Measurements from ENCODE around the gene CA9.
A peak's percentile ranks its signal among the peaks of the same experiment; 100 is the strongest.

Gene CA9

GRCh38 chr9:35679766-35680330, 6.1 kb downstream of the CA9 start:
- Histone ChIP-seq H3K9me3 (ENCODE audit: low read depth, low read length) (no peaks in the 10 kb centered on the region), H3K4me3 (no peak overlapping the region), H3K9ac (ENCODE audit: insufficient read length) (no peak overlapping the region), H3K36me3 (ENCODE audit: insufficient read depth, low read length) (peaks cover 19% of the 10 kb centered on the region; the same call in 1 of the 2 replicates), H3K27ac (no peak overlapping the region)
- DNase-seq (ENCODE audit: low read depth, low spot score): no peak
- no peak for TF ChIP-seq POLR2AphosphoS5 (IDR thresholded peaks at IDR 0.05; ENCODE audit: borderline replicate concordance, low read depth, low read length)
- TF ChIP-seq FOXP2 (optimal IDR thresholded peaks at IDR 0.05; ENCODE audit: control extremely low read depth, extremely low read length, insufficient read depth): no peak
- TF ChIP-seq EZH2 (IDR thresholded peaks at IDR 0.05): no peak

- TF ChIP-seq EZH2 (IDR thresholded peaks at IDR 0.05) (no peak), POLR2AphosphoS5 (IDR thresholded peaks at IDR 0.05; ENCODE audit: borderline replicate concordance, low read depth, low read length) (peak; percentile 14; the same call in 1 of the 2 replicates)
- H3K27ac ChIP-seq: no peak overlapping the region
- H3K36me3 ChIP-seq (ENCODE audit: insufficient read depth, low read length): peaks cover 22% of the 10 kb centered on the region; the same call in 1 of the 2 replicates
- H3K4me3 ChIP-seq: no peak overlapping the region
- H3K9ac ChIP-seq (ENCODE audit: insufficient read length): no peak overlapping the region
- DNase-seq (ENCODE audit: low read depth, low spot score): no peak
- no peaks in the 10 kb centered on the region for H3K9me3 ChIP-seq (ENCODE audit: low read depth, low read length)
These were observed 6.8 kb downstream of the CA9 start for GRCh38 chr9:35680331-35681105.

GRCh38 chr9:35681341-35682002, 7.7 kb downstream of the CA9 start:
- H3K4me3 ChIP-seq: no peak overlapping the region
- H3K27ac ChIP-seq: no peak overlapping the region
- TF ChIP-seq POLR2AphosphoS5 (IDR thresholded peaks at IDR 0.05; ENCODE audit: borderline replicate concordance, low read depth, low read length): no peak
- TF ChIP-seq EZH2 (IDR thresholded peaks at IDR 0.05): no peak
- no peak for TF ChIP-seq FOXP2 (optimal IDR thresholded peaks at IDR 0.05; ENCODE audit: control extremely low read depth, extremely low read length, insufficient read depth)
- peaks cover 22% of the 10 kb centered on the region; the same call in 1 of the 2 replicates for H3K36me3 ChIP-seq (ENCODE audit: insufficient read depth, low read length)
- no peak overlapping the region for H3K9ac ChIP-seq (ENCODE audit: insufficient read length)
- H3K9me3 ChIP-seq (ENCODE audit: low read depth, low read length): no peaks in the 10 kb centered on the region
- no peak for DNase-seq (ENCODE audit: low read depth, low spot score)

- no peaks in the 10 kb centered on the region for H3K9me3 ChIP-seq (ENCODE audit: low read depth, low read length)
- no peak overlapping the region for H3K4me3 ChIP-seq
- no peak for DNase-seq (ENCODE audit: low read depth, low spot score)
- no peak overlapping the region for H3K9ac ChIP-seq (ENCODE audit: insufficient read length)
- no peak overlapping the region for H3K27ac ChIP-seq
- TF ChIP-seq EZH2 (IDR thresholded peaks at IDR 0.05): no peak
- TF ChIP-seq FOXP2 (optimal IDR thresholded peaks at IDR 0.05; ENCODE audit: control extremely low read depth, extremely low read length, insufficient read depth): no peak
- no peak for TF ChIP-seq POLR2AphosphoS5 (IDR thresholded peaks at IDR 0.05; ENCODE audit: borderline replicate concordance, low read depth, low read length)
- peaks cover 22% of the 10 kb centered on the region; the same call in 1 of the 2 replicates for H3K36me3 ChIP-seq (ENCODE audit: insufficient read depth, low read length)
These were observed 8.3 kb downstream of the CA9 start for GRCh38 chr9:35682051-35682450.

- no peak overlapping the region for H3K4me3 ChIP-seq
- no peak overlapping the region for H3K27ac ChIP-seq
- no peak overlapping the region for H3K9ac ChIP-seq (ENCODE audit: insufficient read length)
- no peak for DNase-seq (ENCODE audit: low read depth, low spot score)
- H3K9me3 ChIP-seq (ENCODE audit: low read depth, low read length): no peaks in the 10 kb centered on the region
- no peak for TF ChIP-seq POLR2AphosphoS5 (IDR thresholded peaks at IDR 0.05; ENCODE audit: borderline replicate concordance, low read depth, low read length)
- no peak for TF ChIP-seq FOXP2 (optimal IDR thresholded peaks at IDR 0.05; ENCODE audit: control extremely low read depth, extremely low read length, insufficient read depth)
- no peak for TF ChIP-seq EZH2 (IDR thresholded peaks at IDR 0.05)
- peaks cover 22% of the 10 kb centered on the region; the same call in 1 of the 2 replicates for H3K36me3 ChIP-seq (ENCODE audit: insufficient read depth, low read length)
These were observed 9.0 kb downstream of the CA9 start for GRCh38 chr9:35682520-35683315.

- Histone ChIP-seq H3K36me3 (ENCODE audit: insufficient read depth, low read length) (peaks cover 22% of the 10 kb centered on the region; the same call in 1 of the 2 replicates), H3K9me3 (ENCODE audit: low read depth, low read length) (no peaks in the 10 kb centered on the region), H3K9ac (ENCODE audit: insufficient read length) (no peak overlapping the region), H3K4me3 (no peak overlapping the region), H3K27ac (no peak overlapping the region)
- TF ChIP-seq POLR2AphosphoS5 (IDR thresholded peaks at IDR 0.05; ENCODE audit: borderline replicate concordance, low read depth, low read length) (no peak), EZH2 (IDR thresholded peaks at IDR 0.05) (no peak), FOXP2 (optimal IDR thresholded peaks at IDR 0.05; ENCODE audit: control extremely low read depth, extremely low read length, insufficient read depth) (no peak)
- DNase-seq (ENCODE audit: low read depth, low spot score): no peak
These were observed 9.6 kb downstream of the CA9 start for GRCh38 chr9:35683323-35683722.

GRCh38 chr9:35684921-35685320, 11.2 kb downstream of the CA9 start:
- Histone ChIP-seq H3K9ac (ENCODE audit: insufficient read length) (no peak overlapping the region), H3K4me3 (no peak overlapping the region), H3K27ac (no peak overlapping the region), H3K36me3 (ENCODE audit: insufficient read depth, low read length) (peaks cover 22% of the 10 kb centered on the region; the same call in 1 of the 2 replicates), H3K9me3 (ENCODE audit: low read depth, low read length) (no peaks in the 10 kb centered on the region)
- DNase-seq (ENCODE audit: low read depth, low spot score): no peak
- TF ChIP-seq FOXP2 (optimal IDR thresholded peaks at IDR 0.05; ENCODE audit: control extremely low read depth, extremely low read length, insufficient read depth): no peak
- no peak for TF ChIP-seq POLR2AphosphoS5 (IDR thresholded peaks at IDR 0.05; ENCODE audit: borderline replicate concordance, low read depth, low read length)
- no peak for TF ChIP-seq EZH2 (IDR thresholded peaks at IDR 0.05)
